Lung (tissue), 12 donors: ENCODE data around the gene TCTN3. TPM values are rescaled to one million over a fixed set of nuclear protein-coding genes. Genes with fewer than 3 reads are reported as not detected.
"Not testable (repeated sequence)": the region's sequence is repeated elsewhere in the genome, so short reads cannot be mapped to it uniquely, and the experiment has no call there.

Experiments used
- ATAC-seq: fragments of 200-7000 bp; cut with Tn5 transposase; one replicate; pipeline ENCODE4 v1.9.1; 2020; ENCODE audit warnings: moderate number of reproducible peaks; ENCODE audit not compliant: insufficient read depth, low FRiP score
- DNase-seq, 3 donors: peaks; one replicate each; pipeline ENCODE4 v3.0.0-alpha.2; 2013 to 2017
- H3K27ac ChIP-seq, 2 donors: one replicate each; pipeline ENCODE4 v1.5.1; 2013; ENCODE audit warnings: mild to moderate bottlenecking in 2 of 2, moderate library complexity in 2 of 2, control low read depth in 1 of 2, inconsistent platforms in 1 of 2, low read depth in 1 of 2, low read length in 1 of 2
- H3K27me3 ChIP-seq, 3 donors: one replicate each; pipeline ENCODE4 v1.5.1; 2013; ENCODE audit warnings: low read length in 2 of 3; ENCODE audit not compliant: control insufficient read depth in 3 of 3, insufficient read depth in 3 of 3
- H3K36me3 ChIP-seq, 4 donors: one replicate each; pipeline ENCODE4 v1.5.1; 2013; ENCODE audit warnings: low read length in 4 of 4, mild to moderate bottlenecking in 1 of 4, moderate library complexity in 1 of 4; ENCODE audit not compliant: control insufficient read depth in 4 of 4, insufficient read depth in 4 of 4
- H3K4me1 ChIP-seq, 5 donors: one replicate each; pipeline ENCODE4 v1.5.1; 2013; ENCODE audit warnings: low read length in 5 of 5, mild to moderate bottlenecking in 2 of 5, moderate library complexity in 1 of 5; ENCODE audit not compliant: control insufficient read depth in 5 of 5, insufficient read depth in 5 of 5
- H3K4me3 ChIP-seq: one replicate; pipeline ENCODE4 v1.5.1; 2013; ENCODE audit warnings: mild to moderate bottlenecking, control low read depth, moderate library complexity
- H3K9ac ChIP-seq, 2 donors: one replicate each; pipeline ENCODE4 v1.5.1; 2013; ENCODE audit warnings: low read length in 2 of 2, control low read depth in 1 of 2; ENCODE audit not compliant: insufficient read depth in 1 of 2
- H3K9me3 ChIP-seq, 4 donors: one replicate each; pipeline ENCODE4 v1.5.1; 2013; ENCODE audit warnings: low read length in 3 of 4, mild to moderate bottlenecking in 1 of 4, moderate library complexity in 1 of 4; ENCODE audit not compliant: control insufficient read depth in 4 of 4, insufficient read depth in 3 of 4
- WGBS, 2 donors: extraction: QIAGEN DNeasy Blood & Tissue Kit; methylation state at CpG; one replicate each; pipeline ENCODE4 v1.1.7; 2013; 5-methylcytosine and 5-hydroxymethylcytosine counted together
- polyA plus RNA-seq, 2 donors: library from polyadenylated mRNA; stranded (reverse); fragments of 200-250 nt; gene quantifications; one replicate each; pipeline ENCODE4 v1.2.1, GENCODE V29; 2013
- total RNA-seq, 2 donors: library from RNA; depleted of rRNA in 1 of 2; stranded (reverse); fragments of >200 nt in 1 of 2; gene quantifications; one replicate each; pipeline ENCODE4 v1.2.1, GENCODE V29; 2014 to 2021
- TF ChIP-seq, protein P1 (sequence below): IDR thresholded peaks from 2 replicates; pipeline ENCODE4 v1.5.1; 2012; ENCODE audit warnings: mild to moderate bottlenecking; ENCODE audit errors: control extremely low read depth, extremely low read depth
- donor health status: control.
- donor health status: control.
- donor health status: Bipolar disorder and iron deficiency.
- donor health status: healthy.
- donor health status: DM: yes; HTN: yes; CAD: no.

The TCTN3 gene
- total and polyA plus RNA-seq, 4 donors, result 13.1 to 43.2 (median 29.8) TPM

DNA sequence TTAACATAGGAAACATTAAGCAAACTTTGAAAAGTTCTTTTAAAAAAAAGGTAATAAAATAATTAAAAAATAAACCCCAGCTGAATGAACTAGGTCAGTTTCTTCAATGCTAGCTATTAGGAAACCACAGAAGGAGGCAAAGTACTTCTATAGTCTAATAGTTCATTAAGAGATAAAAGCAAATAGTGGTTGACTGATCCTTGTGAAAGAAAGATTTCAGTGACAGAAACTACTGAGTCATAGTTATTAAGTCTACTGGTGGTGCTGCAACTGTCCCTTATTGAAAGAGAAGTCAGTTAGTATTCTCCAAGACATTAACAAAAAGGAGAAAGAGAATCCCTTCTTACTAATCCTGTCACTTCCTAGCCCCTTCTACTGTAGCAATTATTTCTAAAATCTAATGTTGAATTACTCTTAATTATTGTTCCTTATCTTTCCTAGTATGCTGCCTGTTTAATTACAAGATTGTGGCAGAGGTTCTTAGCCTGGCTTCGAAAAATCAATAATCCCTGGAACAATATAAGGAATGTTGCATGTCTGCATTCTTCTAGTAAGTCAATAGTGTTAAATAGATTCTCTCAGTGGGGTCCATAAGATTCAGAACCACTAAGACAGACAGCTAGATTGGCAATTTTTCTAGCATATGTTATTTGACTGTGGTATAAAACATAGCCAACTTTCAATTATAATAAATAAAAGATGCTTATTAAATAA is 18.2 kb downstream of the TCTN3 start:
- H3K9ac ChIP-seq, result no peak overlapping the region
- DNase-seq, result peak in 2 of 3 donors; percentile 5 to 9
- H3K27ac ChIP-seq, result no peak overlapping the region
- TF ChIP-seq, protein P1, sequence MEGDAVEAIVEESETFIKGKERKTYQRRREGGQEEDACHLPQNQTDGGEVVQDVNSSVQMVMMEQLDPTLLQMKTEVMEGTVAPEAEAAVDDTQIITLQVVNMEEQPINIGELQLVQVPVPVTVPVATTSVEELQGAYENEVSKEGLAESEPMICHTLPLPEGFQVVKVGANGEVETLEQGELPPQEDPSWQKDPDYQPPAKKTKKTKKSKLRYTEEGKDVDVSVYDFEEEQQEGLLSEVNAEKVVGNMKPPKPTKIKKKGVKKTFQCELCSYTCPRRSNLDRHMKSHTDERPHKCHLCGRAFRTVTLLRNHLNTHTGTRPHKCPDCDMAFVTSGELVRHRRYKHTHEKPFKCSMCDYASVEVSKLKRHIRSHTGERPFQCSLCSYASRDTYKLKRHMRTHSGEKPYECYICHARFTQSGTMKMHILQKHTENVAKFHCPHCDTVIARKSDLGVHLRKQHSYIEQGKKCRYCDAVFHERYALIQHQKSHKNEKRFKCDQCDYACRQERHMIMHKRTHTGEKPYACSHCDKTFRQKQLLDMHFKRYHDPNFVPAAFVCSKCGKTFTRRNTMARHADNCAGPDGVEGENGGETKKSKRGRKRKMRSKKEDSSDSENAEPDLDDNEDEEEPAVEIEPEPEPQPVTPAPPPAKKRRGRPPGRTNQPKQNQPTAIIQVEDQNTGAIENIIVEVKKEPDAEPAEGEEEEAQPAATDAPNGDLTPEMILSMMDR, result no peak
- WGBS, 2 donors, result 67 to 93% methylated on average over 1 of the region's 1 CpG
- no peaks in the 10 kb centered on the region for H3K9me3 ChIP-seq
- H3K36me3 ChIP-seq, result peaks cover 4 to 24% (median 12%) of the 10 kb centered on the region in 4 donors
- H3K27me3 ChIP-seq, result no peaks in the 10 kb centered on the region
- H3K4me3 ChIP-seq, result no peak overlapping the region
- ATAC-seq, result no peak
- H3K4me1 ChIP-seq, result no peaks in the 10 kb centered on the region

DNA sequence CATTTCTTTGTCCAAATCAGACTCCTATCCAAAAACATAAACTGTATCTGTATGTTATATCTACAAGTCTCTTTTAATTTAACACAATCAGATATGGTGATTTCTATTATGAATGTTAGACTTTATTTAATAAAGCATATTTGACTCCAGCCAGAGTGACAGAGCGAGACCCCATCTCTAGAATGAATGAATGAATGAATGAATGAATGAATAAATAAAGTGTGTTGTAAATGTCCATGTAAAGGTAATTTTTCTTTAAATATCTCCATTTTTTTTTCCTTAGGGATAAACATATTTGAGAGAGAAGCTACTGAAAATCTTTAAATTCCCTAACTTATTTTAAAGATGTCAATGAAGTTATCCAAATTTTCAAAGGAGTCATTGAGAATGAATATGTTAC is 19.1 kb downstream of the TCTN3 start:
- Histone ChIP-seq H3K27ac (no peak overlapping the region), H3K4me3 (no peak overlapping the region), H3K36me3 (peaks cover 4 to 18% (median 6%) of the 10 kb centered on the region in 4 donors), H3K4me1 (no peaks in the 10 kb centered on the region), H3K9me3 (no peaks in the 10 kb centered on the region), H3K27me3 (no peaks in the 10 kb centered on the region), H3K9ac (no peak overlapping the region)
- ATAC-seq, result no peak
- DNase-seq, result no peak
- 96 to 97% methylated on average over 1 of the region's 1 CpG for WGBS, 2 donors
- TF ChIP-seq, protein P1, result no peak

DNA sequence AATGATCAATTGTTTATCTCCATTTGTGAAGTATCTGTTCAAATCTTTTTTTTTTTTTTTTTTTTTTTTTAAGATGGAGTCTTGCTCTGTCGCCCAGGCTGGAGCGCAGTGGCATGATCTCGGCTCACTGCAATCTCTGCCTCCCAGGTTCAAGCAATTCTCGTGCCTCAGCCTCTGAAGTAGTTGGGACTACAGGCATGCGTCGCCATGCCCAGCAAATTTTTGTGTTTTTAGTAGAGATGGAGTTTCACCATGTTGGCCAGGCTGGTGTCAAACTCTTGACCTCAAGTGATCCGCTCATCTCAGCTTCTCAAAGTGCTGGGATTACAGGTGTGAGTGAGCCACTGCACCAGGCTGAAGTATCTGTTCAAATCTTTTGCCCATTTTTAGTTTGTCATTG is 21.1 kb downstream of the TCTN3 start:
- not testable (repeated sequence) for DNase-seq, ATAC-seq, H3K9me3 ChIP-seq, H3K4me3 ChIP-seq, H3K4me1 ChIP-seq, H3K27me3 ChIP-seq, H3K9ac ChIP-seq, H3K27ac ChIP-seq
- H3K36me3 ChIP-seq, result peaks cover 0 to 24% (median 5%) of the 10 kb centered on the region in 4 donors
- WGBS, 2 donors, result 94 to 98% methylated on average over 7 of the region's 7 CpGs

DNA sequence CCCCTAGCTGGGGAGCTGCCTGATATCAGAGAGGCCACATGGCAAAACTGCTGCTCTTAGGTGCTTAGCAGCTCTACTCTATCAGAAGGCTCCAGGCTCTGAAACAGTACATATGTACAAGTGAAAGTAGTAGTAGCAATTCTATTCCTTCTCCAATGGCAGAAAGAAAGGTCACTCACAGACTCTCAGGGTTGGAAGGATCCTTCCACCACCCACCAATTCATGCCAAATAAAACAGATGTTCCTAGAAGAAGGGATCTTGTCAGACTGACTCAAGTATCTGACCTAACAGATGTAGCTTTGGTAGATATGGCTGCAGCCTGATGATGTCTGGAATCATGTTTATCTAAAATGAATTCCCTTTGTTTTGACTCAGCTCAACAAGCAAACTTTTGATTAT is 29.2 kb downstream of the TCTN3 start:
- no peak for ATAC-seq
- H3K4me1 ChIP-seq, result peaks cover 0 to 11% (median 0%) of the 10 kb centered on the region in 5 donors
- no peak overlapping the region for H3K4me3 ChIP-seq
- H3K9me3 ChIP-seq, result no peaks in the 10 kb centered on the region
- no peak for DNase-seq
- H3K9ac ChIP-seq, result no peak overlapping the region
- H3K27ac ChIP-seq, result no peak overlapping the region
- TF ChIP-seq, protein P1, result no peak
- no peaks in the 10 kb centered on the region for H3K27me3 ChIP-seq
- peaks cover 4 to 21% (median 9%) of the 10 kb centered on the region in 4 donors for H3K36me3 ChIP-seq
